Right cardiac atrium (tissue), 5 donors: ENCODE results near the gene MLYCD. TPM values are rescaled to one million over a fixed set of nuclear protein-coding genes. Genes with fewer than 3 reads are reported as not detected.

Experiments used
- ATAC-seq, 2 donors: fragments of 200-7000 bp; cut with Tn5 transposase; one replicate each; pipeline versions ENCODE4 v1.8.0 to v1.9.1; 2020; ENCODE audit warnings: moderate library complexity in 2 of 2, mild to moderate bottlenecking in 1 of 2
- DNase-seq, 3 donors: peaks; one replicate each; pipeline ENCODE4 v3.0.0-alpha.2; 2020
- H3K27ac ChIP-seq: one replicate; pipeline ENCODE4 v1.5.1; 2013; ENCODE audit warnings: mild to moderate bottlenecking, low read length, control low read depth, moderate library complexity
- H3K27me3 ChIP-seq: one replicate; pipeline ENCODE4 v1.6.1; 2013; ENCODE audit not compliant: control insufficient read depth, insufficient read depth
- H3K4me1 ChIP-seq: one replicate; pipeline ENCODE4 v1.6.1; 2013; ENCODE audit warnings: low read length; ENCODE audit not compliant: control insufficient read depth, insufficient read depth
- H3K4me3 ChIP-seq: one replicate; pipeline ENCODE4 v1.5.1; 2013; ENCODE audit warnings: low read length, control low read depth
- H3K9me3 ChIP-seq: one replicate; pipeline ENCODE4 v1.6.1; 2013; ENCODE audit warnings: low read length; ENCODE audit not compliant: control insufficient read depth
- WGBS: extraction: QIAGEN DNeasy Blood & Tissue Kit; methylation state at CpG from one replicate; pipeline ENCODE4 v1.1.7; 2013; 5-methylcytosine and 5-hydroxymethylcytosine counted together
- intact Hi-C, 4 donors: fragments of 100-400 bp; cut with DNase I; formaldehyde crosslinking; loops; one replicate each; pipeline versions ENCODE4 v1.11.0 to v1.14.0; 2022 to 2023
- polyA plus RNA-seq: library from polyadenylated mRNA; stranded (reverse); fragments of 200-250 nt; gene quantifications from one replicate; pipeline ENCODE4 v1.2.3, GENCODE V29; 2013
- total RNA-seq, 4 donors: library from RNA; stranded (reverse); fragmentation: NEBNext Ultra II Directional; extraction: Animal tissue kit (Norgen Biotek cat#: 25700); gene quantifications; one replicate each; pipeline ENCODE4 v1.2.1, GENCODE V29; 2021
- donor health status: healthy with polysubstance abuse.
- donor health status: DM: no; HTN: yes; CAD: no.
- donor health status: DM: no; HTN: no; CAD: no.
- donor health status: DM: no; HTN: yes; CAD: no; lungs with severe emphysema.
- donor health status: DM: yes; HTN: yes; CAD: no.

Gene MLYCD
- total and polyA plus RNA-seq, 5 donors = 24.1 to 34.5 (median 27.4) TPM

GRCh38 chr16:83966153-83966696, 67.3 kb downstream of the MLYCD start:
- intact Hi-C loops = loop anchor here in 3 of 4 donors (5.0 kb wide), 3 partner anchors 96 to 216 kb away; no protein-coding TSS in a partner anchor
- peak in 2 of 3 donors; percentile 29 to 48 for DNase-seq
- 94% methylated on average over 13 of the region's 13 CpGs for WGBS

GRCh38 chr16:83967091-83967490, 68.2 kb downstream of the MLYCD start:
- no peak for ATAC-seq
- Histone ChIP-seq H3K4me3 (no peak overlapping the region), H3K4me1 (no peaks in the 10 kb centered on the region), H3K27me3 (no peaks in the 10 kb centered on the region), H3K9me3 (no peaks in the 10 kb centered on the region), H3K27ac (no peak overlapping the region)
- peak in 1 of 3 donors; percentile 33 for DNase-seq
- intact Hi-C loops = loop anchor here in 3 of 4 donors (5.0 kb wide), 3 partner anchors 95 to 215 kb away; no protein-coding TSS in a partner anchor
- 77% methylated on average over 2 of the region's 2 CpGs for WGBS

More at GRCh38 chr16:83966153-83966696, 67.3 kb downstream of the MLYCD start:
- H3K27me3 ChIP-seq = no peaks in the 10 kb centered on the region
- no peak overlapping the region for H3K27ac ChIP-seq
- H3K4me1 ChIP-seq = no peaks in the 10 kb centered on the region
- H3K4me3 ChIP-seq = no peak overlapping the region
- no peaks in the 10 kb centered on the region for H3K9me3 ChIP-seq
- ATAC-seq = no peak

- Histone ChIP-seq H3K4me3 (peak within 1 kb of the TSS; percentile 78), H3K27ac (no peak within 1 kb of the TSS), H3K27me3 (no peaks in the 10 kb centered on the region), H3K4me1 (no peaks in the 10 kb centered on the region), H3K9me3 (no peaks in the 10 kb centered on the region)
- DNase-seq (peak; percentile 65 to 88 (median 85)), ATAC-seq (peak; percentile 50 to 67)
- WGBS = 10% methylated on average over 35 of the region's 35 CpGs
- intact Hi-C loops = loop anchor here in 3 of 4 donors (5.0 kb wide), 3 partner anchors 94 to 214 kb away; no protein-coding TSS in a partner anchor
Observed at GRCh38 chr16:83967838-83968305, 69.0 kb downstream of the MLYCD start, which contains the start of gene NECAB2. Gene NECAB2, plus strand, starts transcription at chr16:83968244. Its CDS starts 405 bp downstream, at chr16:83968649.

- Histone ChIP-seq H3K27ac (no peak overlapping the region), H3K4me3 (peak overlapping the region; percentile 78), H3K4me1 (no peaks in the 10 kb centered on the region), H3K9me3 (no peaks in the 10 kb centered on the region), H3K27me3 (no peaks in the 10 kb centered on the region)
- intact Hi-C loops = loop anchor here in 3 of 4 donors (5.0 kb wide), 3 partner anchors 94 to 214 kb away; no protein-coding TSS in a partner anchor
- DNase-seq (peak in 1 of 3 donors; percentile 55), ATAC-seq (no peak)
- WGBS = 2% methylated on average over 87 of the region's 87 CpGs
Observed at GRCh38 chr16:83968306-83968851, 69.5 kb downstream of the MLYCD start.

GRCh38 chr16:83968891-83969649, 70.2 kb downstream of the MLYCD start:
- DNase-seq (peak in 1 of 3 donors; percentile 11), ATAC-seq (no peak)
- no peaks in the 10 kb centered on the region for H3K4me1 ChIP-seq
- H3K9me3 ChIP-seq = no peaks in the 10 kb centered on the region
- H3K27me3 ChIP-seq = no peaks in the 10 kb centered on the region
- intact Hi-C loops = loop anchor here in 3 of 4 donors (5.0 kb wide), 3 partner anchors 93 to 213 kb away; no protein-coding TSS in a partner anchor
- H3K27ac ChIP-seq = no peak overlapping the region
- H3K4me3 ChIP-seq = peak overlapping the region; percentile 78
- WGBS = 12% methylated on average over 45 of the region's 45 CpGs

- intact Hi-C loops = loop anchor here in 3 of 4 donors (5.0 to 10.0 kb wide), 5 partner anchors 92 to 505 kb away; no protein-coding TSS in a partner anchor
- H3K27me3 ChIP-seq = no peaks in the 10 kb centered on the region
- H3K9me3 ChIP-seq = no peaks in the 10 kb centered on the region
- no peaks in the 10 kb centered on the region for H3K4me1 ChIP-seq
- no peak overlapping the region for H3K4me3 ChIP-seq
- ATAC-seq (no peak), DNase-seq (peak in 1 of 3 donors; percentile 48)
- 62% methylated on average over 18 of the region's 18 CpGs for WGBS
- H3K27ac ChIP-seq = no peak overlapping the region
Observed at GRCh38 chr16:83969771-83970429, 71.0 kb downstream of the MLYCD start.

GRCh38 chr16:83970430-83970815, 71.5 kb downstream of the MLYCD start:
- Histone ChIP-seq H3K4me1 (no peaks in the 10 kb centered on the region), H3K27ac (no peak overlapping the region), H3K4me3 (no peak overlapping the region), H3K9me3 (no peaks in the 10 kb centered on the region), H3K27me3 (no peaks in the 10 kb centered on the region)
- ATAC-seq (no peak), DNase-seq (peak in 2 of 3 donors; percentile 12 to 18)
- 80% methylated on average over 6 of the region's 6 CpGs for WGBS
- intact Hi-C loops = loop anchor here in 2 of 4 donors (10.0 kb wide), 2 partner anchors 204 to 504 kb away; no protein-coding TSS in a partner anchor

GRCh38 chr16:83971165-83972130, 72.5 kb downstream of the MLYCD start:
- intact Hi-C loops = loop anchor here in 2 of 4 donors (10.0 kb wide), 2 partner anchors 203 to 503 kb away; no protein-coding TSS in a partner anchor
- ATAC-seq = no peak
- no peak overlapping the region for H3K4me3 ChIP-seq
- no peak overlapping the region for H3K27ac ChIP-seq
- WGBS = 72% methylated on average over 27 of the region's 27 CpGs
- no peaks in the 10 kb centered on the region for H3K27me3 ChIP-seq
- no peaks in the 10 kb centered on the region for H3K9me3 ChIP-seq
- no peaks in the 10 kb centered on the region for H3K4me1 ChIP-seq
- DNase-seq = peak in 2 of 3 donors; percentile 38 to 42

- WGBS = 87% methylated on average over 19 of the region's 19 CpGs
- DNase-seq = peak in 2 of 3 donors; percentile 3 to 22
Observed at GRCh38 chr16:83972256-83973008, 73.5 kb downstream of the MLYCD start.

More at GRCh38 chr16:83972256-83973008, 73.5 kb downstream of the MLYCD start:
- ATAC-seq = no peak
- Histone ChIP-seq H3K27me3 (no peaks in the 10 kb centered on the region), H3K27ac (no peak overlapping the region), H3K9me3 (no peaks in the 10 kb centered on the region), H3K4me3 (no peak overlapping the region), H3K4me1 (no peaks in the 10 kb centered on the region)
- intact Hi-C loops = loop anchor here in 2 of 4 donors (10.0 kb wide), 2 partner anchors 202 to 502 kb away; no protein-coding TSS in a partner anchor
